Right lobe of liver (tissue), 4 donors: ENCODE data around the gene NBPF9.
"Not testable (repeated sequence)": the region's sequence is repeated elsewhere in the genome, so short reads cannot be mapped to it uniquely, and the experiment has no call there.

Source experiments
- CTCF ChIP-seq, 4 donors: fragments of 200-600 bp in 3 of 4; fragments of 450-650 bp in 1 of 4; IDR thresholded peaks; one replicate each; pipeline versions ENCODE4 v1.5.1 to v1.8.0; 2016 to 2022; ENCODE audit warnings: antibody characterized with exemption in 4 of 4, mild to moderate bottlenecking in 2 of 4
- POLR2A ChIP-seq: fragments of 450-650 bp; IDR thresholded peaks from one replicate; pipeline ENCODE4 v1.6.1; 2017; ENCODE audit warnings: antibody characterized with exemption, mild to moderate bottlenecking
- donor health status: DM: no; HTN: no; CAD: no.
- donor health status: DM: no; HTN: no; CAD: no.
- donor health status: DM: no; HTN: yes; CAD: no.

GRCh38 chr1:149098276-149098675 is 5.1 kb downstream of the NBPF9 start:
- TF ChIP-seq CTCF (IDR thresholded peaks at IDR 0.05); POLR2A: not testable (repeated sequence)
